HG03565 (cell line): ENCODE measurements around the gene COG1.
"Not testable (repeated sequence)": the region's sequence is repeated elsewhere in the genome, so short reads cannot be mapped to it uniquely, and the experiment has no call there.

ENCODE experiments used
- ATAC-seq: cut with Tn5 transposase; IDR thresholded peaks from one replicate; pipeline ENCODE4 v1.9.1; 2021; ENCODE audit warnings: mild to moderate bottlenecking, moderate library complexity; ENCODE audit not compliant: unreplicated experiment

COG1 gene

GRCh38 chr17:73192894-73193701 is at the start of gene COG1:
TSS of gene COG1 (plus strand) at chr17:73193055. CDS start at chr17:73193070, 15 bp downstream.
- no peak for ATAC-seq

DNA sequence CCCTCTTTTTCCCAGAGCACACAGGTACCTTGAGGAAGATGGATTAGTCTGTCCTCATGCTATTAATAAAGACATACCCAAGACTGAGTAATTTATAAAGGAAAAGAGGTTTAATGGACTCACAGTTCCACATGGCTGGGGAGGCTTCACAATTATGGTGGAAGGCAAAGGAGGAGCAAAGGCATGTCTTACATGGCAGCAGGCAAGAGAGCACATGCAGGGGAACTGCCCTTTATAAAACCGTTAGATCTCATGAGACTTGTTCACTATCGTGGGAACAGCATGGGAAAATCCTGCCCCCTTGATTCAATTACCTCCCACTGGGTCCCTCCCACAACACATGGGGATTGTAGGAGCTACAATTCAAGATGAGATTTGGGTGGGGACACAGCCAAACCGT is 48.6 kb upstream of the COG1 start:
- not testable (repeated sequence) for ATAC-seq

GRCh38 chr17:73145641-73146040 is 47.2 kb upstream of the COG1 start:
- no peak for ATAC-seq

GRCh38 chr17:73147791-73148190 is 45.1 kb upstream of the COG1 start:
- not testable (repeated sequence) for ATAC-seq

GRCh38 chr17:73148540-73149334 is 44.1 kb upstream of the COG1 start:
- no peak for ATAC-seq

DNA sequence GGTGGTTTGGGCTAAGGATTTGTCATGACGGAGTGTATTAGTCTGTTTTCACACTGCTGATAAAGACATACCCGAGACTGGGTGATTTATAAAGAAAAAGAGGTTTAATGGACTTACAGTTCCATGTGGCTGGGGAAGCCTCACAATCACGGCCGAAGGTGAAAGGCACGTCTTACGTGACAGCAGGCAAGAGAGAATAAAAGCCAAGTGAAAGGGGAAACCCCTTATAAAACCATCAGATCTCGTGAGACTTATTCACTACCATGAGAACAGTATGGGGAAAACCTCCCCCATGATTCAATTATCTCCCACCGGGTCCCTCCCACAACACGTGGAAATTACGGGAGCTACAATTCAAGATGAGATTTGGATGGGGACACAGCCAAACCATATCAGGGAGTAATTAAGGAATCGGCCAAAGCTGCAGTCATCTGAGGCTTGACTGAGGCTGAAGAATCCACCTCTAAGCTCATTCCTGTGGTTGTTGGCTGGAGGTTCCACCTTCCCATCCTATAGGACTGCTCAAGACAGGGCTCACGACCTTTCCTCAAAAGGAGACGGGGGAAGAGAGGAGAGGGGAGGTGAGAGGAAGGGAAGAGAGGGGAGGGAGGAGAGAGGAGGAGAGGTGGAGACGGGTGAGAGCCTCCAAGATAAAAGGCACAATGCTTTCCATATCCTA is 42.1 kb upstream of the COG1 start:
- not testable (repeated sequence) for ATAC-seq

GRCh38 chr17:73151916-73152632 is 40.8 kb upstream of the COG1 start:
- no peak for ATAC-seq

- ATAC-seq = no peak
Measured at GRCh38 chr17:73155410-73156165, 37.3 kb upstream of the COG1 start.

- peak; percentile 74 for ATAC-seq
Measured at GRCh38 chr17:73156166-73156840, 36.6 kb upstream of the COG1 start.

GRCh38 chr17:73156887-73157520 is 35.9 kb upstream of the COG1 start:
- ATAC-seq = no peak

- no peak for ATAC-seq
Measured at GRCh38 chr17:73157521-73157890, 35.3 kb upstream of the COG1 start.

DNA sequence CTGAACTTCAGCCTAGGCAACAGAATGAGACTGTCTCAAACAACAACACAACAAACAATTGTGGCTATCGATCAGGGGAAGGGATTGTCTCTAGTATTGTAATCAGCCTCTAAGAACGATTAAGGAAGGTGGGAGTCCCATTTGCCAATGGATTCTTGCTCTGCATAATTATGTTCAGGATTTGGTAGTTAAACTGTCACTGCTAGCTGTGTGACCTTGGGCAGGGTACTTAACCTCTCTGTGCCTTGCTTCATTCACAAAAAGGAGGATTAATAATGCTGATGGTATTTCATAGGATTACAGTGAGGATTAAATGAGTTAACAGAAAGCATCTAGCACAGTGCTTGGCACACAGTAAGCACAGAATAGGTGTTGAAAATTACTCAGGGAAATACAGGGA is 34.7 kb upstream of the COG1 start:
- ATAC-seq = no peak

DNA sequence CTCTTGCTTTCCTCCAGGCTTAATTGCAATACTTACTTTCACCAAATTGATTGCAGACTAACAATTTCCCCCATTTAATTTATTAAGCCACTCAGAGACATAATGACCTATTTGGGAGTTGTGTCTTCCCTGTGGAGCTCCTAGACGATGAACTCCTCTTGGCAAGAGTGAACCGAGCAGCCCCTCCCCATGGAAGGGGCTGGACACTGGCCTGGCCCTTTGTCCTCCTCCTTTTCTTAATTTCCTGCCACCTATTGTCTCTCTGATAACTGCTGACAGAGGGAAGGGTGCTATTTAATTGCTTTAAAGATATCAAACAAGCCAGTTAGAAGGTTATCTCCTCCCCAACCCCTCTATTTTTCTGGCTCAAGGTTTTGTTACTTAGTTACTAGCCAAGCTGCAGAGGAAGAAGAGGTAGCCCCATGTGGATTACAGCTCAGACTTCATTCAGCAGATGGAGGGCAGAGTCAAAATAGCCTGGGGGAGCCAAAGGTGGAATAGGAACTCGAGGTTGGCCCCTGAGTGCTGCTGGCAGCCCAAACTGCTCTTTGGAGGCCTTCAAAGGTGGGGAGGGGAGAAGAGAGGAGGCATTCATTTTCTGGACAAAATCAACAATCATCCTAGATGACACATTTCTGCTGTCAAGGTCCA is 31.8 kb upstream of the COG1 start:
- ATAC-seq = no peak

DNA sequence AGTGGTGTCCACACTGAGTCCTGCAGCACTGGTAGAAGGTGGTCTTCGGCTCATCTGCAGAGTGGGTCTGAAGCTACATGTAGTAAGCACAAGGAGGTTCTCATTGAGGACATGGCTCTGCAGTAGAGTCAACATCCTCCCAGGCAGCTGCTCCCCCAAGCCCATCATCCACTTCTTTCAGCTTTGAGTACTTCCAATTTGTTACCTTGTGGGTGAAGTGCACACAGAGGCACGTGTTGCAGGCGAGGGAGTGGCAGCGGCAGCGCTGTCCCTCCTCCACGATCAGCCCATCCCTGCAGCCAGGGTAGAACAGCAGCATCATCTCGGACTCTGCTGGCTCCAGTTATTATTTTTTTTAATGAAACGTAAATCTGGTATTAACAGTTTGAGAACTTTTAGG is 29.8 kb upstream of the COG1 start:
- no peak for ATAC-seq

DNA sequence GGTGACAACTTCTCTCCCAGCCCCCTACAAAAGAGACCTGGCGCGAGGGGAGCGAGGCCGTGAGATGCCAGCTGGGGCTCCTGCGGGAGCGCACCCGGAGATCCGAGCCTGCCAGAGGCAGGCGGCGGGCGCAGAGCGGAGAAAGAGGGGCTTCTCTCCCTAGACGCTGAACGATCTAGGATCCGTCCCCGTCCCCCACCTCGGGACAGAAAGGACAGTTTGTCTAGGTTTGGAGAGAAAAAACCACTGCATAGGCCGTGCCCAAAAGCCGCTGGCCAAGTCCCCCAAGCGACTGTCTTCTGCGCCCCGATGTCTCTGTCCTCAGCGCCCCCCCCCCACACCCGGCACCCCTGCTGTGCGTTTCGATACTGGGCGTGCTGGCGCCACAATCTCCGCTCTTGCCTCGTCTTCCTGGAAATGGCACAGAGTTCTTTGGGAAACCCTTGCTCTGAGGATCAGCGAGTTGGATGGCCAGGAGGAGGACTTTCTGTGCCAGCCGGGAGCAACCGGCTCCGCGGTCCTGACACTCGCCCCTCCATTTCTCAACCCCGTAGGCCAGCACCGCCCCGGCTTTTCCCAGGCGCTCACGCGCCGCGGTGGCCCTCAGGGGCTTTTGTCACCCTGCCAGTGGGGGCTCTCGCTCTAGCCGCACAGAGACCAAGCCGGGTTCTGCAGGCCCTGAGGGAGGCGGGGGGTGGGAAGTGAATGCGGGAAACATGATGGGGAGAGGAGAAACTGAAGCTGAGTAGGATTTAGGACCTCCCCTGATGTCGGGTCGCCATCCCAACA is 27.0 kb upstream of the COG1 start:
- ATAC-seq = no peak

DNA sequence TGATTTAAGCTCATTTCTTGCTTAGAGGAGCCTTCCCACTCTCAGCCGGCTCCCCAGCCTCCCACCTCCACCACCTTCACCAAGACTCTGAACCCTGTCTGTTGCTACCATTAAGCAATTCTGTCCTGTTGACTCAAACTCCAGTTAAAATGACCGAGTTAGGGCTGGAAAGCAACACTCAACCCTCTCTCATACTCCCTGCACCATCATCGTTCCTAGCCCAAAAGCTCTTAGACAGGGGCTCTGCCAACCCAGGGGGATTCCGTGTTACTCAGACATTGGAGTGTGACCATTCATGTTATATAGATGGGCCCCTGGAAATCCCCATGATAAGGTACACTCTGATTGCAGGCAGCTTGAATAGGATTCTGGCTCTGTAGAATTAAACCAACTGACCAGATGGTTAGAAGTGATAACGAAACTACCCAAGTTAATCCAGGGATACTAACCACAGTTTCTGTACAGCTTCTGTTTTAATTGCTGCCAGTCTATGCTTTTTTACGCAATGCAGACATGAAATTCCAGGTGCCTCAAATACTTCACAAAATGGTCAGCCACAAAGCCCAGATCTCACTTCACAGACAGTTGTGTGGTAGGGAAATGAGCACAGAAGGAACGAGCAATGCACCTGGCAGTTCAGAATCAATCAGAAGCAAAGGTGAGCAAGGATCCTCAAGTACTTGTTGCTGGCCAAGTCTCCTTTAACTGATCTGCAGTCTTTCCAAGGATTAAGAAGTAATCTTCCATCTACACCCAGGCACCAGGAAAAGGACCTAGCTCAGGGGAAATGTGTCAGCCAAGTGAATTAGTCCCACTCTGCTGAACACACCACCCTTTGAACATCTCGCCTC is 25.9 kb upstream of the COG1 start:
- peak; percentile 32 for ATAC-seq

- no peak for ATAC-seq
Measured at GRCh38 chr17:73168667-73169066, 24.2 kb upstream of the COG1 start.
